SHP77 treated with DMSO at 0.1 percent for 48 hours (cell line): Measurements from ENCODE around the gene CLMP.
"Not testable (repeated sequence)": the region's sequence is repeated elsewhere in the genome, so short reads cannot be mapped to it uniquely, and the experiment has no call there.

Source experiments
- DNase-seq: peaks from one replicate; lab custom pipeline; 2025; lab: John Stamatoyannopoulos, UW

Gene CLMP

DNA sequence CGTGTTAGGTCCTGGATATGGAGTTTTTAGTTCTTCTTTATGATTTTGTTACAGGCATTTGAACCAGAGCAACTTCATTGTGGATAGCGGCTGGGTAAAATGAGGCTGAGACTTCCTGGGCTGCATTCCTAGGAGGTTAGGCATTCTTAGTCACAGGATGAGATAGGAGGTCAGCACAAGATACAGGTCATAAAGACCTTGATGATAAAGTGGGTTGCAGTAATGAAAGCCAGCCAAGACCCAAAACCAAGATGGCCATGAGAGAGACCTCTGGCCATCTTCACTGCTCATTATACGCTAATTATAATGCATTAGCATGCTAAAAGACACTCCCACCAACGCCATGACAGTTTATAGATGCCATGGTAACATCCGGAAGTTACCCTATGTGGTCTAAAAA lies 23.4 kb upstream of the CLMP start:
- DNase-seq = no peak

DNA sequence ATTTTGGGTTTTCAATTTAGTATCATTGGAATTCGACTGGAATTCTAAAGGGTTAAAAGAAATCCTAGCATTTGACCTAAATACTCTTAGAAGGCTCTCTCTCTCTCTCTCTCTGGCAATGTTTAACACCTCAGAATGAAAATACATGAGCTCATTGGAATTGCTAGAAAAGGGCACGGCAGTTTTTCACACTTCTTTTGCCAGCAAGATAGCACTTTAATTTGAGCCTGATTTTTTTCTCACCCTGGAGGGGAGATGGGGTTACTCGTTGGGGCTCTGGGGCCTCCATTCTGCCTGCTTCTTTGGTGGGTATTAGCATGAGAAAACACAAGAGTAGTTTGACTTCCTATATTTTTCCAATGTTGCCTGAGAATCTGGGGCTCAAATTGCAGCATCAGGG lies 22.8 kb upstream of the CLMP start:
- DNase-seq = no peak

DNA sequence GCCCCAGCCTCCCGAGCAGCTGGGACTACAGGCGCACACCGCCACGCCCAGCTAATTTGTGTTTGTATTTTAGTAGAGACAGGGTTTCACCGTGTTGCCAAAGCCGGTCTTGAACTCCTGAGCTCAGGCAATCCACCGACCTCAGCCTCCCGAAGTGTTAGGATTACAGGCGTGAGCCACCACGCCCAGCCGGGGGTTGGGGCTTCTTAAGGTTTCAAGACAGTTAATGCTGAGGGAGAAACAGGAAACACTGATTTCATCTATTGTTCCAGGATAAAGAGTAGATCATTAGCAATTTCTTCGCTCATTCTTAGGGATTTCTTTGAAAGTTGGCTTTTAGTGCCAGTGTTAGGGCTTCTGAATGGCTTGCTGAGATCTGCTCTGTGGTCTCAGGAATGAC lies 21.2 kb upstream of the CLMP start:
- no peak for DNase-seq

DNA sequence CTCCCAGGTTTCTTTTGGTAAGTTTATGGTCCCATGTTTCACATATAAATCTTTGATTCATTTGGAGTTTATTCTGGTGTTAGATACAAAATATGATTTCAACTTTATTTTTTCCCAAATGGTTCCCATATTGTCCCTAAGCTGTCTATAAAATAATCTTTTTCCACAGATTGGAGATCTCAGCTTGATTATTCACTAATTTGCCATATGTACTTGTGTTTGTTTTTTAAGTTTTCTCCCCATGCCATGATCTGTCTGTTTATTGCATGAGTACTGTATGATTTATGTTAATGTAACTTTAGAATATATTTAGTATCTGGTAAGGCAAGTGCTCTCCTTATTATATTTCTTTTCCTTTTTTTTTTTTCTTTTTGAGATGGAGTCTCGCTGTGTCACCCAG lies 19.9 kb upstream of the CLMP start:
- no peak for DNase-seq

DNA sequence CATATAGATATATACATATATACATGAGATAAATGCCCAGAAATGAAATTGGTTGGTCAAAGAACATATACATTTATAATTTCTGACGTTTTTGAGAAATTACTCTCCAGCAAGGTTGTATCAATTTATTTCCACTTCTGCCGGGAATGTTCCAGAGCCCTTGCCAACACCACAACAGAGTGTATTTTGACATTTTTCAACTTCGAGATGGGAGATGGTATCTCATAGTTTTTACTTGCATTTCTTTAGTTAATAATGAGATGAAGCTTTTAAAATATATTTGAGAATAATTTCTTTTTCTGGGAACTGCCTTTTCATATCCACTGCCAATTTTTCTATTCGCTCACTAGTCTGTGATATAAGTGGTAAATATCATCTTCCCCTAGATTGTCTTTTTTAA lies 19.3 kb upstream of the CLMP start:
- no peak for DNase-seq

DNA sequence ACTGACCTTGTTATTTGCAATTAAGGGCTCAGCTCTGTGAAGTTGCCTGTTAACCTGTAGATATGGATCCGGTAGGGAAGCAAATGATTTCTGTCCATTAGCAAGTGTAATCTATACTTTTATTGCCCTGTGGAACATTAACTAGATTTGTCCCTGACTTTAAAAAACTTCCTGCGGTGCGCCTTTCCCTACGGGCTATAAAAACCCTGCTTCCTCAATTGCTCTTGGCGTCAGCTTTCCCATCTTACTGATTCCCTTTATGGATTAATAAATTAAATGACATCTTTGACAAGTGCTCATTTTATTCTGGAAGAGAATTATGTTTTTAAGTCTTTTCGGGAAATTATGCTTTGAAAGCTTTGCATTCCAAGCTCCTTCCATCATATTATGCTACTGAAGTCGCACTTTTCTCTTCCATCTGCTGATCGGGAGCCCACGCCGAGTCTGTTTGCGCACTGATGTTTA lies 18.3 kb upstream of the CLMP start:
- DNase-seq = no peak

DNA sequence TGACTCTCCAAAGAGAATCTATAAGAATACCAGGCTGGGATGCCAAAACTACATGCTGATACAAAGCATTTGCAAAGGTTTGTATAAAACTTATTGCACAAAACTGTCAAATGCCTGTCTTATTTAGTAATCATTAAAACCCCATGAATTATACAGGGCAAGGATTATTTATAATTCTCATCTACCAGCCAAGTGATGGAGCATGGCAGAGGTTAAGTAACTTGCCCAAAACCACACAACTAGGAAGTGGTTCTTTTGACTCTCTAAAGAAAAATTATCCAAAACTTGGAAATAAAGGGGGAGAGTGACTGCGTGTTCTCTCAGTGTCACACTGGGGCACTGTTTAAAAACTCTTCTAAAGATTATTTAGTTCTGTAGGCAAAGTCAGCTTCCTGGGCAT lies 17.4 kb upstream of the CLMP start:
- DNase-seq = no peak

DNA sequence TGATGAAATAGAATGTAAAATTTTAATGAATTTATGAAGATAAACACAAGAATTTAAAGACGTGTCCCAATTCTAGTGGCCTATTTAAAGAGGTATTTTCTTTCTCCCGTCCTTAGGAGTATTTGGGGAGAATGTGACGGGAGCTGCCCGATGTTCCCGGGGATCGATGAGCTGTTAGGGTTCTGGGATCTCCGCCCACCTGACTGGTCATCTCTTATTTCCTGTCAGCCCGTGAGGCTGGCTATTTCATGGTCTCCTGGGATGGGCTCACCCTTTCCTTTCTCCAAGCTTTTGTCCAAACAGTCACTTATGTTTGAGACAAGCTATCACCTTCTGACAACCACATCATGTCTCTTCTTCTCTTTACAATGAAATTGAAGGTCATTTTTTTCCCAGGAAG lies 16.9 kb upstream of the CLMP start:
- DNase-seq = no peak

DNA sequence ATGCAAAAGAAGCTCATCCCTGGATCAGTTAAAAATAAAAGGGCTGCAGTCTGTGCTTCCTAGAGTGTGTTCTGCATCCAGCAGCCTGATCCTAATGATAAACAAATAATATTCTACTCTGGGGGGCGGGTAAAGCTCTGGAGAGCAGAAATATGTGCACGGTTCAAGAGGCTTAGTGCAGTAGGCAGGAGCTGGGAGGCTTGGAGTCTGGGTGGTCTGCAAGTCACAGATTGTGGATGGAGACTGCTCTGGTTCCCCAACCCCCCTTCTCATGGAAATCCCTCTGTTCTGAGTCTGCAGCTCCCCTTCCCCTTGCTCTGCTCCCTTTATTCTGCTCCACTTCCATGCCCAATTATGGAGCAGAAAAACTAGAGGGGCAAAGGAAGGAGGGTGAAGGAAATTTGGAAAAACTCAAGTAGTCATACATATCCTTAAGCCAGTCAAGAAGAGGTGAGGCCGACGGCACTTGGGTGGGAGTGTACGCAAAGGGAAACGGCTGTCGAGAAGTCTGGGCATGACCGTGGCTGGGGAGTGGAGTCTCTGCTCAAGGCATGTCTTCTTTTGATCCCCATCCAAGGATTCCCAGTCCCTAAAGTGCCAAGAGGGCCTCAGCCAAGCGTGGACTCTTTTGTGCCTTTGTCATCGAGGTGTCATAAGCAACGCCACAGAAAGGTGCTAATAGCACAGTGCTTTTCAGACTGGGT lies 16.3 kb upstream of the CLMP start:
- no peak for DNase-seq

DNA sequence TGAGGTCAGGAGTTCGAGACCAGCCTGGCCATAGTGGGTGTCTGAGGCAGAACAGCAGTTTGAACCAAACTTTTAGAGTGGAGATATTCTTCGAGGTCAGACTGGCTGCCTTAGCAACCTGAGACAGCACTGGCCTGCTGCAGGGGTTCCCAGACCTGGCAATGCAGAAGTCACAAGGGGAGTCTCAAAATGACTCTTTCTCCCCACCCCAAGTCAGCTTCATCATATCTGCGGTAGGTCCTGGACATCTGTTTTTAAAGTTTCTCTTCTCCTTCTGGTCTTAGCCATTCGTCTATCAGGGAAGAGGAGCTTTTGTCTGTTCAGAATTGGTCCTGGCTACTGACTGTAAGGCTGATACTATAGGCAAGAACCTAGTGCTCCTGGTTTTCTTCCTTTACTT lies 14.5 kb upstream of the CLMP start:
- DNase-seq = no peak

DNA sequence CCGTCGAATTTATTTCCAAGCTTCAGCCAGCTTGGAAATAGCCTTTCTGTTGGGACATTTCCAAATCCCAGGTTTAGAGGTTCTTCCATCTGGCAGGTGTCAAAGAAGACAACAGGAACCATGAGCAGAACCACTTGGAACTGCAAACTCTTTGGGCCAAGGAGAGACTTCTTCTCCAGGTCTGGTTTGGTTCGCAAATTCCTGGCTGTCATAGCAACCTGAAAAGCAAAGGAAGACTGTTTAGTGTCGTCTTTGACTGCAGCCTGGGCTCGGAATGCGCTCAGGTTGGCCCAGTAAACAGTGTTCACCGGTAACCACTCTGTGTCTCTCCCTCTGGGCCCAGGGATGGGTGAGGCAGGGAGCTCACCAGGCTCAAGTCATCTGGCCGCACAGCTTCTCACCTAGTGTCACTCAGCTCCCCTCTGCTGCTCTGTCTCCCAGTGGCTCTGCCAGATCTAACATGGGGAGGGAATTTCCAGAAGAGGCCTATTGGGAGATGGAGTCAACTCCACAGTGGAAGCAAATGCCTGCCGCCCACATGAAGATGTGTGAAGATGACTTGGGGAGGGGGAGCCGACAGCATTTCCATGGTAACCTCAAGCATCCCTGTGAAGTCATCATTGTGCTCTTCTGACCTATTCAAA lies 11.9 kb upstream of the CLMP start:
- DNase-seq = no peak

DNA sequence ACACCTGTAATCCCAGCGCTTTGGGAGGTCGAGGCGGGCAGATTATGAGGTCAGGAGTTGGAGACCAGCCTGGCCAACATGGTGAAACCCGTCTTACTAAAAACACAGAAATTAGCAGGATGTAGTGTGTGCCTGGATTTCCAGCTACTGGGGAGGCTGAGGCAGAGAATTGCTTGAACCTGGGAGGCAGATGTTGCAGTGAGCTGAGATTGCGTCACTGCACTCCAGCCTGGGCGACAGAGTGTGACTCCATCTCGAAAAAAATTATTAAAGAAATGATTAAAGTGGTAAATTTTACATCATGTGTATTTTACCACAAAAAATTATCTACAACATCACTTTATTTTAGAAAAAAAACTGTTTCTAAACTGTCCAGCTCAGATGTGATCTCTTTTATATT lies 11.0 kb upstream of the CLMP start:
- DNase-seq = not testable (repeated sequence)

DNA sequence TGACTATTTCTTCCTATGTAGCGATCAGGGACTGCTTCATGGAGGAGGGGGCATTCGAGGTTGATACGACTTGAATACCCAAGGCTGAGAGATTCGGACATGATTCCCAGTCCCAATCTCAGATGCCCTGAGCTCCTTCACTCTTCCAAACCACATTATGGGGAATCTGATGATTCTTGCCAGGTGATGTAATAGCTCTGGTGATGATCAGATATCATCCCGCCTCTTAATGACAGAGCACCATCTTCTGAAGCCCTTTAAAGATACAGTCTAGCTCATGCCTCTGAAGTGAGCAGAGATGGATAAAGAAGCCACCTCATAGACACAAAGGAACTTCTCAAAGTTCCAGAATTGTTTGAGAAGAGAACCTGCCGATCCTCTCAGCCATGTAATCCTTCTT lies 8.9 kb upstream of the CLMP start:
- DNase-seq = no peak

DNA sequence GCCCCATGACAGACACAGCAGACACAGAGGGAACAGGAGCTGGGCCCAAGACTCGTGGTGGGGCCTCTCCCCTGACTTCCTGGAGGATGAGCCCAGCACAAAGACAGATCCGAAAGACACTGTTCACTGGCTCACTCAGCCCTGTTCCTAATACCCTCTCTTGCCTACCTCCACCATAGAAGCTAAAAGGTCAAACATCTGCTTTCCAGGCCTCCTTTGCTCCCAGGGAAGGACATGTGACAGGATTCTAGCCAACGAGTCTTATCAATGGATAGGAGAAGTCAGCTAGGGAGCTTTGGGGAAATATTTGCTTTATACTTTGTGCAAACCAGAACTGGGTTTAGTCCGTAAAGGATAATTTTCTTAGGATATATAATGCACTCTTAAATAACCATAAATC lies 8.4 kb upstream of the CLMP start:
- no peak for DNase-seq

DNA sequence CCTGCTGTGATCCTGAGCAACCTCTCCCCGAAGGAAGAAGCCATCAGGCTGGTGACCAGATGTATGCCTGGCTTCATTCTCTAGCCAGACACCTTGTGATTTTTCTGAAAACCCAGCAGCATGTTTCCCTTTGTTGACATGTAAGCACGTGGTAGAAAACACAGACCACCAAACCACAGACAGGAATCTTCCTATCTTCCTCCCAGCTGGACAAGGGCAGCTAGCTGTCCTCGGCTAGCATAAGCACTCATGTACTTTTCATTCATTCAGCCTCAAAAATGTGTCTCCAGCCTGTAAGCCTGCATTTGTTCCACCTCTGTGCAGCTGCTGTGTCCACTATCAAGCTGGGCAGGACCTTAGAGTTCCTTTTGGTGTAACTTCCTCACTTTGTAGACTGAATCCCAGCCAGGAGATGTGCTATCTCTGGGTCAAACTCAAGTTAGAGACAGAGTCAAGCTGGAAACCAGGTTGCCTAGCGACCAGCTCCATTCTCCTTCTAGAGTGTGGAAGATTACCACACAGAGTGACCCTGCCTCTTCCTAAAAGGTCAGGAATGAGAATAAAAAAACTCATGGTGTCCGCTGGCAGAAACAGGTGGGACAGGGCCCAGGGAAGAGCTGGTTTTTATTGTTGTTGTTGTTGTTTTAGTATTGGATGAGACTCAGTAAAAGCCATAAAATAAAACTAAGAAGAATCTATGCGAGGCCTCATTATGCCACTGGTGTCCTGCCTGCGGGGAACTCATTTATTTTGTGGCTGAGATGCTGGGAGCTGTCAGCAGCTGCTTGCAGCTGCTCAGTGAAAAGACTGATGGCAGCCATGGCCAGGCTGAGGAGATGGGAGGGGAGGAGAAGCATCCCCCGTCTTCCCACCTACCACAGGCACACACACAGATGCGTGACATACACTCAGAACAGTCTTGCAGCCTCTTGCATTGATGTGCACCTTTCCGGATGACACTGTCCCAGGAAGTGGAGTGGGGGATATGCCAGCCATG lies 7.4 kb upstream of the CLMP start:
- no peak for DNase-seq

DNA sequence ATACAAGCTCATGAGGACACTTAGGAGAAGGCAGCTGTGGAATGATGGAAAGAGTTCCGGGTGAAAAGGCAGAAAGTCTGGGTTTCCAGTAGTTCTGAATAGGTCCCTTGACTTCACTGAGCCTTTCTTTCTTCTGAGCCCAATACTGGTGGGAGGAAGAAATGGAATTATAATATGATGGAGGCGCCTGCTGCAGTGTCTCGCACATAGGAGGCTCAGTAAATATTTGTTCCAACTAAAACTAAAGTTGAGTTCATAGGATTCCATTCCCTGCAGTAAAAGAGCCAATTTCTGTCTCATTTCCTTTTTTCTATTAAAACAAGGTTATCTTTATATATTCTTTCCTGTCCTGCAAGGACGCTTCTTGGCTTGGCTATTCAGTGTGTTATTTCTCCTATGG lies 5.2 kb upstream of the CLMP start:
- DNase-seq = no peak

DNA sequence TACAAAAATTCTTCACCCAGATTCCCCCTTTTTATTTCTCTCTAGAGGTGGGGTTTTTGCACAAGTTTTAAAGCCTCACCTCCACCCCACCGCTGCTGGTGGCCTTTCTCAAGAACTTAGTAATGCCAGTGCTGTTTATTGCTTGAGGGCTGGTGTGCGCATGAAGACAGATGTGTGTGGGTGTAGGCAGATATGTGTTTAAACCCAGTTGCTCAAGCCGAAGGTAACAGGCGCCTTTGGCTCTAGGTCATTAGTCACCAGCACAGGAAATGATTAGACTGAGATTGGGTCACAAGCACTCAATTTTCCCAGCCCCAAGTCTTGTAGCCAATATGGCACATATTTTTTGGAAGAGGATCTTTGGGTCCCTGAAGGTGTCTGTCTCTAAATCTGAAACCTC lies 2.7 kb upstream of the CLMP start:
- DNase-seq = no peak

DNA sequence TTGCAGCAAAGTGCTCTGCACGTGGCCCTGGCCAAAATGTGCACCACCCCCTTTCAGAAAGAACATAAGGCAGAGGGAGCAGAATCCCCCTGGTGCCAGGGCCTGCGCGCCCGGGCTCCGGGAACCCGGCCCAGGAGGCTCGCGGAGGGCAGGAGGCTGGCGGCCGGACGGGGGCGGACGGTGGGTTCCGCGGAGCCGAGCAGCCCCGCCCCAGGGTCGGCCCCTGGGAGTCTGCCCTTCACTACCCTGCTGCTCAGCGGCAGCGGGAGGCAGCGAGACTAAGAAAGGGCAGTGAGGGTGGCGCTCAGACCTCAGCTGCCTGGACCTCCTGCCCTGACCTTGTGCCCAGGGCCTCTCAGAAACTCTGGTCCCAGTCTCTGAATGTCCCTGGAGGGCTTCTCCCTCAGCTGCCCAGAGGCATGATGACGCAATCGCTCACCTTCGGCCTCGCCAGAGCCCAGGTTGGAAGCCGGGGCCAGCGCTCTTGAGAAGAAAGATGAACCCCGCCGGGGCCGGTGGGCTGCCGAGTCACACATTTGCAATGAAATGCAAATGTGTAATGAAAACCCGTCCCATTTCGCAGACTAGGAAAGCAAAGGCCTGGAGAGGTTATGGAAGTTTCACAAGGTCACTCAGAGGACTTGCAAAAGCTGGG lies 1.1 kb upstream of the CLMP start:
- DNase-seq = no peak

DNA sequence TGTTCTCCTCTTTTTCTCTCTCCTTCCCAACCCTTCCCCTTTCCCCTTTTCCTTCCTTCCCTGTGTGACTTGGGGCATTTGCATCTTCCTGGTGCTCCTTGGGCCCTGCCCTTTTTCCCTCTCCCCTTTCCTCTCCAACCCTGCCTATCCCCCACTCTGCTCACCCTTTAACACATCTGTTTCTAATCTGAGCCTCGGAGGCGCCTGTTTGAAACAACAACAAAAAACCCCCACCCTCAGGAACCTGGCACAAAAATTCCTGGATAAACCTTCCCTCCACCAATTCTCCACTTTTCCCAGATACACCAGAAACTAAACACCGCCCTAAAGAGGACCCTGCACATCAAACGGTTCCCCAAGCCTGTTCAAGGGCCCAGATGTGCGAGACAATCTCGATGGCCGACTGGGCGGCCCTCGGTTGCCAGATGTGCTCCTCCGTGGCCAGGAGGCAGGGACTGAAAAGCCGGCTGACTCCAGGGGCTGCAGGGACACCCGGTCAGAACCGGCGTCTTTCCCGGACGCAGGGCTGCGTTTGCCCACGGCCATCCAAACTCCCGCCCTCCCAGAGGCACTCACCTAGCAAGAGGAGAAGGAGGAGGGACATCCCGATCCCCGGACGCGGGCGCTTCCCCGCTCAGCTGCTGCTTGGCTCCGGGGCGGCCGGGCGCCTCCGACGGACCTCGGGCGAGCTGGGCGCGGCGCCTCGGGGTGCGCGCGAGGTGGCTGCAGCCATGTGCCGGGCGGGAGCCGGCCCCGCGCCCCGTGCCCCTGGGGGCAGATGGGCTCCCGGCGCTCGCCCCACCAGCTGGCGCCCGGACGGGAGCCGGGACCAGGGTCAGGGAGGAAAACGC lies 486 bp downstream of the CLMP start:
- DNase-seq = no peak

DNA sequence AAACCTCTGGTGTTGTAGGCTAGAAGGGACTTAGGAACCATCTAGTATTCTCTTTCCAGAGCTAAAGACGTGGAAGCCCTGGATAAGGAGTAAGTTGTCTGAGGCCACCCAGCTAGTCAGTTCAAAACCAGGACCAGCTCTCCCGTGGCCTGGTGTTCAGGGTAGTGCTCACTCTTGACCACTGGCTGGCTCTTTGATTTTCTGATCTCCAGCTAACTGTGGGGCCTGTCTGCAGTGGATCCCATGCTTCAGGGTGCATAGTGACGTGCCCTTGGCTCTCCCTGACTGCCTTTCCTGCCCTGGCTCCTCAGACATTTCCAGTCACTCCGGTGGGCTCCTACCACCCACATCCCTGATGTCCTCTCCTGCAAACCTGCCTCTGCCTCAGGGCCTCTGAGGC lies 1.3 kb downstream of the CLMP start:
- no peak for DNase-seq

DNA sequence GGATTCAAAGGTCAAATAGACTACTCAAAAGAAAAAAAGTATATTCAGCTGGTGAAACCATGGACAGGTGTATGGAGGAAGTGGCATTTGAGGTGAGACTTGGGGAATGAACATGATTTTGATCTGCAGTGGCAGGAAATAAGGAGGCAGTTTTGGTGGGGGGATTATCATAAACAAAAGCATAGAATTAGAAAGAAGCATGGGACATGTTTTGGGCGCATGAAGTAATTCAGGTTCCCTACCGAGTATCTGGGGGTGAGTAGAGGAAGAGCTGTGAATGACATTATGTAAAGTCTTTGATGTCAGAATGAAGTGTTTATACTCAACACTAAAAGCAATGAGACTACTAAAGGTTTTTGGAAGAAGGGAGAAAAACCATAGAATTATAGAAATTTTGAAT lies 3.1 kb downstream of the CLMP start:
- no peak for DNase-seq
